Neural progenitor cell (in vitro differentiated cells): ENCODE measurements around the gene OPTC.

ENCODE experiments used
- EZH2 ChIP-seq: fragments of 200-600 bp; sonication (generic); IDR thresholded peaks from 2 replicates; pipeline ENCODE4 v1.6.1; 2017; ENCODE audit warnings: antibody characterized with exemption, mild to moderate bottlenecking, moderate library complexity
- TF ChIP-seq, protein P1 (sequence below): fragments of 200-600 bp; sonication (generic); IDR thresholded peaks from 2 replicates; pipeline ENCODE4 v1.5.1; 2017; ENCODE audit warnings: antibody characterized with exemption, mild to moderate bottlenecking

DNA sequence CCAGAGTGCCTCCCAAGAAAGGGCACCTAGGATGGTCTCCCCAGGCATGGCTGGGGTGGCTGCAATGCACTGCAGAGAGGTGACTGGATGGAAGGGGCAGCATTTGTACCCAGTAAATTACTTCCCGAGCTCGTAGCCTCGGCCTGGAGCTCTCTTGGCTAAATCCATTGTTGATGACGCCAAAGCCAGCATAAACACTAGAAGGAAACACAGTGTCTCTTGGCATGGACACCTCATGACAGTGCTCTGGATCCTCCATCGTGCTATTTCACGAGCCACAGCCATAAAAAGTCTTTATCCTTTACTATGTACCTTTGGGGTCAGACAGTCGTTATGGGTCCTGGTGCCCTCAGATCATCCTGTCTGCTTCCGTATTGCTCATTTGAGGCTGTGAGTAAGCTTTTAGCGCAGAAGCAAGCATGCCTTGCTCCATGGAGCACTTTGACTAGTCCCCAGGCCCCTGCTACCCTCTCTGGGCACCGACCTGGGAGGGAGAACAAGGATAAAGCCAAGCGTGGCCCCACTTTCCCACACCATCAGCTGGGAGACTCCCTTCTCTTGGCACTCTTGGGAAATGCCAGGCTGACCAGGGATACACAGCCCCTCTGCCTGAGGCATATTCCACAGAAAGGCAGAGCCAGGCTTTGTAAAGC is 28.7 kb upstream of the OPTC start:
- TF ChIP-seq, protein P1, sequence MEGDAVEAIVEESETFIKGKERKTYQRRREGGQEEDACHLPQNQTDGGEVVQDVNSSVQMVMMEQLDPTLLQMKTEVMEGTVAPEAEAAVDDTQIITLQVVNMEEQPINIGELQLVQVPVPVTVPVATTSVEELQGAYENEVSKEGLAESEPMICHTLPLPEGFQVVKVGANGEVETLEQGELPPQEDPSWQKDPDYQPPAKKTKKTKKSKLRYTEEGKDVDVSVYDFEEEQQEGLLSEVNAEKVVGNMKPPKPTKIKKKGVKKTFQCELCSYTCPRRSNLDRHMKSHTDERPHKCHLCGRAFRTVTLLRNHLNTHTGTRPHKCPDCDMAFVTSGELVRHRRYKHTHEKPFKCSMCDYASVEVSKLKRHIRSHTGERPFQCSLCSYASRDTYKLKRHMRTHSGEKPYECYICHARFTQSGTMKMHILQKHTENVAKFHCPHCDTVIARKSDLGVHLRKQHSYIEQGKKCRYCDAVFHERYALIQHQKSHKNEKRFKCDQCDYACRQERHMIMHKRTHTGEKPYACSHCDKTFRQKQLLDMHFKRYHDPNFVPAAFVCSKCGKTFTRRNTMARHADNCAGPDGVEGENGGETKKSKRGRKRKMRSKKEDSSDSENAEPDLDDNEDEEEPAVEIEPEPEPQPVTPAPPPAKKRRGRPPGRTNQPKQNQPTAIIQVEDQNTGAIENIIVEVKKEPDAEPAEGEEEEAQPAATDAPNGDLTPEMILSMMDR, result no peak
- TF ChIP-seq EZH2, result no peak
